ENCODE data around the gene NRDC.

- TF ChIP-seq IKZF1 (conservative IDR thresholded peaks at IDR 0.05) (no peak), BCL3 (IDR thresholded peaks at IDR 0.05; ENCODE audit: borderline replicate concordance, insufficient read depth, low read depth, low read length, poor library complexity, severe bottlenecking) (no peak), MAX (IDR thresholded peaks at IDR 0.05; ENCODE audit: low read depth, low read length) (no peak)
These were observed 47.8 kb upstream of the NRDC start for GRCh38 chr1:51926171-51926812.

Data from GM12878 (cell line).